B cell (primary cell): Measurements from ENCODE around the gene GMNC. TPM values are rescaled to one million over a fixed set of nuclear protein-coding genes. Genes with fewer than 3 reads are reported as not detected.
"Not testable (repeated sequence)": the region's sequence is repeated elsewhere in the genome, so short reads cannot be mapped to it uniquely, and the experiment has no call there.

Experiments used
- ATAC-seq: fragments of 200-7000 bp; cut with Tn5 transposase; one replicate; pipeline ENCODE4 v1.10.0; 2021; ENCODE audit warnings: low read depth, mild to moderate bottlenecking, moderate number of reproducible peaks, moderate library complexity
- CTCF ChIA-PET: fragments of 350-600 bp; sonication (Branson Sonifier 250); formaldehyde crosslinking; loops from one replicate; lab custom pipeline; 2021; ENCODE audit warnings: antibody characterized with exemption, inconsistent platforms; lab: Charles Lee
- POLR2A ChIA-PET: fragments of 350-600 bp; sonication (Branson Sonifier 250); formaldehyde crosslinking; loops from one replicate; lab custom pipeline; 2021; ENCODE audit warnings: antibody characterized with exemption; lab: Charles Lee
- DNase-seq: peaks from one replicate; pipeline ENCODE4 v3.0.0; 2013
- H2AFZ ChIP-seq: 2 replicates; pipeline ENCODE4 v1.6.1; 2012; ENCODE audit warnings: mild to moderate bottlenecking, low read depth, low read length; ENCODE audit not compliant: insufficient read depth, poor library complexity, severe bottlenecking
- H3K27ac ChIP-seq, 2 donors: 1 replicate in 1 of 2; 2 replicates in 1 of 2; pipeline ENCODE4 v1.5.1; 2012 to 2013; ENCODE audit warnings: low read length in 2 of 2, mild to moderate bottlenecking in 2 of 2, moderate library complexity in 1 of 2
- H3K27me3 ChIP-seq, 4 experiments: fragments of 200-600 bp in 1 of 4; sonication (generic) in 1 of 4; replicated peaks in 1 of 4; 1 replicate in 2 of 4; 2 replicates in 2 of 4; pipeline versions ENCODE4 v1.6.1 to v1.7.0; 2013 to 2016; ENCODE audit warnings: low read length in 3 of 4, mild to moderate bottlenecking in 2 of 4, mixed read lengths in 1 of 4, moderate library complexity in 1 of 4; ENCODE audit not compliant: insufficient read depth in 4 of 4, control insufficient read depth in 3 of 4; ENCODE audit errors: control extremely low read depth in 1 of 4
- H3K36me3 ChIP-seq, 2 experiments: replicated peaks in 1 of 2; 1 replicate in 1 of 2; 2 replicates in 1 of 2; pipeline versions ENCODE4 v1.6.1 to v1.7.1; 2013; ENCODE audit warnings: low read length in 1 of 2; ENCODE audit not compliant: insufficient read depth in 2 of 2, control insufficient read depth in 1 of 2; ENCODE audit errors: control extremely low read depth in 1 of 2, extremely low read depth in 1 of 2
- H3K4me1 ChIP-seq, 2 donors: fragments of 200-600 bp in 1 of 2; sonication (generic) in 1 of 2; 1 replicate in 1 of 2; 2 replicates in 1 of 2; pipeline versions ENCODE4 v1.5.1 to v1.6.1; 2013 to 2017; ENCODE audit warnings: low read length in 2 of 2; ENCODE audit not compliant: control insufficient read depth in 2 of 2, insufficient read depth in 2 of 2
- H3K4me2 ChIP-seq: replicated peaks from 2 replicates; pipeline ENCODE3; 2012; ENCODE audit warnings: mild to moderate bottlenecking, low read depth, low read length; ENCODE audit not compliant: poor library complexity, severe bottlenecking
- H3K4me3 ChIP-seq, 5 experiments: fragments of 200-600 bp in 1 of 5; sonication (generic) in 1 of 5; 1 replicate in 3 of 5; 2 replicates in 2 of 5; pipeline versions ENCODE4 v1.5.1 to v1.7.0; 2011 to 2016; ENCODE audit warnings: low read length in 4 of 5, mild to moderate bottlenecking in 4 of 5, low read depth in 2 of 5, control low read depth in 1 of 5, moderate library complexity in 1 of 5; ENCODE audit not compliant: insufficient read depth in 1 of 5; ENCODE audit errors: control extremely low read depth in 1 of 5, extremely low read depth in 1 of 5
- H3K79me2 ChIP-seq: fragments of 200-600 bp; sonication (generic); one replicate; pipeline ENCODE4 v1.6.0; 2016; ENCODE audit warnings: low read length; ENCODE audit not compliant: control insufficient read depth, insufficient read depth
- H3K9ac ChIP-seq: fragments of 200-600 bp; sonication (generic); 2 replicates; pipeline ENCODE4 v1.6.1; 2017; ENCODE audit warnings: mild to moderate bottlenecking, low read length, moderate library complexity
- H3K9me3 ChIP-seq, 3 donors: one replicate each; pipeline versions ENCODE4 v1.6.1 to v1.7.1; 2013; ENCODE audit warnings: low read length in 2 of 3; ENCODE audit not compliant: control insufficient read depth in 2 of 3, insufficient read depth in 1 of 3; ENCODE audit errors: control extremely low read depth in 1 of 3
- H4K20me1 ChIP-seq: 2 replicates; pipeline ENCODE4 v1.6.0; 2012; ENCODE audit warnings: mild to moderate bottlenecking, low read length; ENCODE audit not compliant: insufficient read depth, control insufficient read depth, poor library complexity, severe bottlenecking
- H3K27ac Mint-ChIP-seq: one replicate; pipeline ENCODE4 v1.8.0; 2021; ENCODE audit warnings: mixed read lengths
- H3K27me3 Mint-ChIP-seq: one replicate; pipeline ENCODE4 v1.8.0; 2021; ENCODE audit warnings: mixed read lengths
- H3K4me1 Mint-ChIP-seq: one replicate; pipeline ENCODE4 v1.8.0; 2021; ENCODE audit warnings: mixed read lengths
- H3K4me3 Mint-ChIP-seq: one replicate; pipeline ENCODE4 v1.8.0; 2021; ENCODE audit warnings: mixed read lengths
- H3K9me3 Mint-ChIP-seq: one replicate; pipeline ENCODE4 v1.8.0; 2022; ENCODE audit warnings: mixed read lengths; ENCODE audit not compliant: insufficient read depth
- CTCF ChIP-seq: fragments of 200-600 bp; IDR thresholded peaks from one replicate; pipeline ENCODE4 v1.8.0; 2022; ENCODE audit warnings: antibody characterized with exemption, mild to moderate bottlenecking
- EZH2 ChIP-seq: IDR thresholded peaks from 2 replicates; pipeline ENCODE4 v1.6.1; 2012; ENCODE audit warnings: borderline replicate concordance, low read depth, mild to moderate bottlenecking, moderate library complexity, low read length; ENCODE audit not compliant: insufficient read depth, poor library complexity, severe bottlenecking
- WGBS: methylation state at CpG from one replicate; pipeline ENCODE4 v1.1.5; 2013; ENCODE audit warnings: missing lambda C conversion rate; ENCODE audit not compliant: insufficient coverage; 5-methylcytosine and 5-hydroxymethylcytosine counted together
- intact Hi-C: fragments of 100-400 bp; cut with micrococcal nuclease; formaldehyde crosslinking; loops from one replicate; pipeline ENCODE4 v1.10.0; 2022
- polyA plus RNA-seq: library from polyadenylated mRNA; depleted of rRNA; stranded (reverse); fragments of >200 nt; gene quantifications from 2 replicates; pipeline ENCODE4 v1.2.3, GENCODE V29; 2012
- total RNA-seq, 2 donors: library from RNA; stranded (reverse); fragments of 120-200 nt in 1 of 2; gene quantifications; 1 replicate in 1 of 2; 2 replicates in 1 of 2; pipeline versions ENCODE4 v1.2.3 to v1.2.4, GENCODE V29; 2013 to 2022

Gene GMNC
- total and polyA plus RNA-seq, 2 donors (not counting 1 experiment from before 2014, with no cell fraction given) = not detected

GRCh38 chr3:190877925-190878324, 15.4 kb upstream of the GMNC start:
- no peaks in the 10 kb centered on the region for H4K20me1 ChIP-seq
- Mint-ChIP-seq H3K9me3 (no peaks in the 10 kb centered on the region), H3K27ac (no peak overlapping the region), H3K27me3 (peaks cover 4% of the 10 kb centered on the region), H3K4me1 (no peaks in the 10 kb centered on the region), H3K4me3 (no peak overlapping the region)
- H3K4me1 ChIP-seq = no peaks in the 10 kb centered on the region
- H3K27ac ChIP-seq = no peak overlapping the region
- H3K79me2 ChIP-seq = no peaks in the 10 kb centered on the region
- H3K4me3 ChIP-seq = no peak overlapping the region
- ATAC-seq (no peak), DNase-seq (no peak)
- peaks cover 0 to 7% (median 0%) of the 10 kb centered on the region in 3 donors for H3K9me3 ChIP-seq
- WGBS = over 99% methylated on average over 12 of the region's 17 CpGs
- ChIA-PET CTCF (no interaction called here), POLR2A (no interaction called here)
- no peak overlapping the region for H2AFZ ChIP-seq
- no peak overlapping the region for H3K9ac ChIP-seq
- TF ChIP-seq EZH2 (no peak), CTCF (no peak)
- intact Hi-C loops = no loop called here
- no peaks in the 10 kb centered on the region for H3K36me3 ChIP-seq
- H3K4me2 ChIP-seq = no peak overlapping the region
- H3K27me3 ChIP-seq = no peaks in the 10 kb centered on the region

- H3K27ac Mint-ChIP-seq, CTCF ChIA-PET, H2AFZ ChIP-seq, POLR2A ChIA-PET, H3K79me2 ChIP-seq, H3K9ac ChIP-seq, H3K36me3 ChIP-seq, ATAC-seq, H3K27ac ChIP-seq, H4K20me1 ChIP-seq, H3K4me1 Mint-ChIP-seq, H3K27me3 ChIP-seq, H3K9me3 ChIP-seq, H3K27me3 Mint-ChIP-seq, intact Hi-C loops, H3K9me3 Mint-ChIP-seq, H3K4me3 ChIP-seq, H3K4me3 Mint-ChIP-seq, H3K4me1 ChIP-seq, DNase-seq, H3K4me2 ChIP-seq: not testable (repeated sequence)
- WGBS = no CpG with 5 or more reads among the region's 7 CpGs
Measured at GRCh38 chr3:190876433-190876832, 13.9 kb upstream of the GMNC start.

- H3K4me2 ChIP-seq, H4K20me1 ChIP-seq, H3K4me3 Mint-ChIP-seq, H3K9ac ChIP-seq, H3K27ac ChIP-seq, CTCF ChIA-PET, H3K36me3 ChIP-seq, POLR2A ChIA-PET, DNase-seq, H3K79me2 ChIP-seq, ATAC-seq, H2AFZ ChIP-seq, H3K9me3 ChIP-seq, H3K9me3 Mint-ChIP-seq, H3K27me3 Mint-ChIP-seq, H3K4me1 ChIP-seq, H3K27ac Mint-ChIP-seq, intact Hi-C loops, H3K4me3 ChIP-seq, H3K27me3 ChIP-seq, H3K4me1 Mint-ChIP-seq: not testable (repeated sequence)
- WGBS = 100% methylated on average over 3 of the region's 9 CpGs
Measured at GRCh38 chr3:190875061-190875460, 12.6 kb upstream of the GMNC start.
